PC-3 (cell line): ENCODE results near the gene CTXN3. TPM values are rescaled to one million over a fixed set of nuclear protein-coding genes. Genes with fewer than 3 reads are reported as not detected.

Source experiments
- ATAC-seq: fragments of 200-7000 bp; cut with Tn5 transposase; 2 replicates; pipeline ENCODE4 v1.9.1; 2020; ENCODE audit warnings: mild to moderate bottlenecking, moderate library complexity
- BruUV-seq: library from RNA; stranded (reverse); fragments of 400-500 nt; replicated peaks from 2 replicates; lab custom pipeline; 2021; lab: Mats Ljungman, UMichigan
- CTCF ChIA-PET: fragments of 300-600 bp; sonication (Branson Sonifier 250); formaldehyde crosslinking; loops from one replicate; lab custom pipeline; 2022; ENCODE audit warnings: antibody characterized with exemption; lab: Charles Lee
- POLR2A ChIA-PET: fragments of 300-600 bp; sonication (Branson Sonifier 250); formaldehyde crosslinking; loops from one replicate; lab custom pipeline; 2022; ENCODE audit warnings: antibody characterized with exemption; ENCODE audit not compliant: unreplicated experiment; lab: Charles Lee
- DNase-seq: peaks from one replicate; pipeline ENCODE4 v3.0.0-alpha.2; 2015
- H2AFZ ChIP-seq: fragments of 300-600 bp; sonication (generic); 2 replicates; pipeline ENCODE4 v1.6.0; 2016; ENCODE audit warnings: antibody characterized with exemption, low read length
- H3F3A ChIP-seq: fragments of 300-600 bp; sonication (generic); one replicate; pipeline ENCODE4 v1.6.0; 2017; ENCODE audit warnings: antibody characterized with exemption, low read length, control low read depth, mild to moderate bottlenecking; ENCODE audit not compliant: unreplicated experiment
- H3K27ac ChIP-seq: fragments of 300-600 bp; sonication (generic); 2 replicates; pipeline ENCODE4 v1.5.1; 2016; ENCODE audit warnings: mild to moderate bottlenecking, low read length
- H3K27me3 ChIP-seq: fragments of 300-600 bp; sonication (generic); 2 replicates; pipeline ENCODE4 v1.6.1; 2016; ENCODE audit warnings: low read length, mixed read lengths
- H3K36me3 ChIP-seq: fragments of 300-600 bp; sonication (generic); 2 replicates; pipeline ENCODE4 v1.6.1; 2016; ENCODE audit warnings: low read depth, mixed run types, low read length, mixed read lengths
- H3K4me1 ChIP-seq: fragments of 300-600 bp; sonication (generic); 2 replicates; pipeline ENCODE4 v1.5.1; 2016; ENCODE audit warnings: low read length; ENCODE audit not compliant: insufficient read depth
- H3K4me2 ChIP-seq: fragments of 300-600 bp; sonication (generic); 2 replicates; pipeline ENCODE4 v1.6.0; 2016; ENCODE audit warnings: low read length
- H3K4me3 ChIP-seq: fragments of 300-600 bp; sonication (generic); 2 replicates; pipeline ENCODE4 v1.5.1; 2016; ENCODE audit warnings: mild to moderate bottlenecking, low read length, mixed read lengths
- H3K79me2 ChIP-seq: fragments of 300-600 bp; sonication (generic); 2 replicates; pipeline ENCODE4 v1.6.1; 2017; ENCODE audit warnings: low read length, mixed read lengths
- H3K9ac ChIP-seq: fragments of 300-600 bp; sonication (generic); 2 replicates; pipeline ENCODE4 v1.6.0; 2016; ENCODE audit warnings: mild to moderate bottlenecking, low read length
- H3K9me2 ChIP-seq: fragments of 300-600 bp; sonication (generic); replicated peaks from 2 replicates; pipeline ENCODE4 v1.6.1; 2016; ENCODE audit warnings: mixed run types, low read length, mixed read lengths
- H3K9me3 ChIP-seq: fragments of 300-600 bp; sonication (generic); 2 replicates; pipeline ENCODE4 v1.6.1; 2016; ENCODE audit warnings: low read length, mixed read lengths
- H4K20me1 ChIP-seq: fragments of 300-600 bp; sonication (generic); 2 replicates; pipeline ENCODE4 v1.6.1; 2016; ENCODE audit warnings: low read length, mixed read lengths
- EZH2 ChIP-seq: fragments of 300-600 bp; sonication (generic); IDR thresholded peaks from one replicate; pipeline ENCODE4 v1.6.1; 2017; ENCODE audit warnings: antibody characterized with exemption, mild to moderate bottlenecking, low read length; ENCODE audit not compliant: unreplicated experiment
- EZH2phosphoT487 ChIP-seq: fragments of 300-600 bp; sonication (generic); IDR thresholded peaks from 2 replicates; pipeline ENCODE4 v1.6.1; 2018; ENCODE audit warnings: mild to moderate bottlenecking, antibody characterized with exemption, low read length, borderline replicate concordance
- intact Hi-C: fragments of 100-400 bp; cut with micrococcal nuclease; formaldehyde crosslinking; loops from 2 replicates; pipeline ENCODE4 v1.9.0; 2023
- total RNA-seq: library from RNA; depleted of rRNA; stranded (reverse); fragments of >200 nt; gene quantifications from 2 replicates; pipeline ENCODE4 v1.2.3, GENCODE V29; 2014; rRNA removed
- TF ChIP-seq, protein P1 (sequence below): fragments of 300-600 bp; sonication (generic); conservative IDR thresholded peaks from 2 replicates; pipeline ENCODE4 v1.5.1; 2017; ENCODE audit warnings: antibody characterized with exemption, low read depth, mild to moderate bottlenecking, low read length

Gene CTXN3
- total RNA-seq, 1 experiment from 2014 or later = not detected

DNA sequence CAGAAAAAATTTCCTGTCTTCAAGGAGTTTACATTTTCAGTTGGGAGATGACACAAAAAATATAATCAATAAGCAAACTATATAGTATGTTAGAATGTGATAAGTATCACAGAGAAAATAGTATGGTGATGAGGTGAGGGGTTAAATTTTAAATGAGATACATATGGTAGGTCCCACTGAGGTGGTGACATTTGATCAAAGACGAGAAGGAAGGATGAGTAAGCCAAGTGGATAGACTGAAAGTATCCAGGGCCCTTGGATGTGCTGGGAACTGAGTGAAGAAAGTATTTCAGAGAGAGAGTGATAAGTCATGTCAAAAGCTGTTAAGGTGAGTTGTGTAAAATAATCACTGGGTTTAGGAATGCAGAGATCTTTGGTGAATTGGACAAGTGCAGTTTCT is 57.8 kb downstream of the CTXN3 start:
- intact Hi-C loops = no loop called here
- ChIA-PET POLR2A (no interaction called here), CTCF (no interaction called here)
- Histone ChIP-seq H3K9me2 (no peaks in the 10 kb centered on the region), H3K36me3 (no peaks in the 10 kb centered on the region), H3K9ac (no peak overlapping the region), H3F3A (no peaks in the 10 kb centered on the region), H2AFZ (no peak overlapping the region), H3K4me3 (no peak overlapping the region), H3K4me2 (no peak overlapping the region), H4K20me1 (no peaks in the 10 kb centered on the region), H3K9me3 (no peaks in the 10 kb centered on the region), H3K27me3 (peaks cover 47% of the 10 kb centered on the region), H3K4me1 (peaks cover 8% of the 10 kb centered on the region; the same call in 1 of the 2 replicates), H3K79me2 (no peaks in the 10 kb centered on the region), H3K27ac (no peak overlapping the region)
- ATAC-seq (no peak), DNase-seq (no peak)
- TF ChIP-seq, protein P1, sequence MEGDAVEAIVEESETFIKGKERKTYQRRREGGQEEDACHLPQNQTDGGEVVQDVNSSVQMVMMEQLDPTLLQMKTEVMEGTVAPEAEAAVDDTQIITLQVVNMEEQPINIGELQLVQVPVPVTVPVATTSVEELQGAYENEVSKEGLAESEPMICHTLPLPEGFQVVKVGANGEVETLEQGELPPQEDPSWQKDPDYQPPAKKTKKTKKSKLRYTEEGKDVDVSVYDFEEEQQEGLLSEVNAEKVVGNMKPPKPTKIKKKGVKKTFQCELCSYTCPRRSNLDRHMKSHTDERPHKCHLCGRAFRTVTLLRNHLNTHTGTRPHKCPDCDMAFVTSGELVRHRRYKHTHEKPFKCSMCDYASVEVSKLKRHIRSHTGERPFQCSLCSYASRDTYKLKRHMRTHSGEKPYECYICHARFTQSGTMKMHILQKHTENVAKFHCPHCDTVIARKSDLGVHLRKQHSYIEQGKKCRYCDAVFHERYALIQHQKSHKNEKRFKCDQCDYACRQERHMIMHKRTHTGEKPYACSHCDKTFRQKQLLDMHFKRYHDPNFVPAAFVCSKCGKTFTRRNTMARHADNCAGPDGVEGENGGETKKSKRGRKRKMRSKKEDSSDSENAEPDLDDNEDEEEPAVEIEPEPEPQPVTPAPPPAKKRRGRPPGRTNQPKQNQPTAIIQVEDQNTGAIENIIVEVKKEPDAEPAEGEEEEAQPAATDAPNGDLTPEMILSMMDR = no peak
- no peak for TF ChIP-seq EZH2phosphoT487
- no peak for TF ChIP-seq EZH2
- BruUV-seq = no TSS peak

DNA sequence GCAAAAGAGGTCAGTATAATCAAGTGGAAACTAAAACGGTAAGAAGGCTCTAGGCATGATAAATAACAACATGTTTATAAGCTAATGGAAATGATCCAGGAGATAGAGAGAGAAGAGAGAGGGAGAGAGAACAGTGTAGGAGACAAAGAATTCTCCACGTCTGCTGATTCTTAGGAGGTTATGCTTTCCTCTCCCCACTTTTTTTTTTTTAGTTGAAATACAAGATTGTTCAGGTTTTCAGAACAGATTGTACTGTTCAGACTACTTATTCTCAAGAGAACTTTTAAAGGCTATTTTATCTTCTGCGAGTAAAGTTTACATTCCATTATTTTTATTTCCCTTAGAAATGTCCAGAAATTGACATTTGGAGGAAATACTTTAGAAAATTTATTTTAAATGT is 58.3 kb downstream of the CTXN3 start:
- no peak overlapping the region for H2AFZ ChIP-seq
- intact Hi-C loops = no loop called here
- no peak overlapping the region for H3K27ac ChIP-seq
- TF ChIP-seq, protein P1 = no peak
- TF ChIP-seq EZH2phosphoT487 (no peak), EZH2 (no peak)
- H3K36me3 ChIP-seq = no peaks in the 10 kb centered on the region
- H3K9ac ChIP-seq = no peak overlapping the region
- no TSS peak for BruUV-seq
- H3K4me2 ChIP-seq = no peak overlapping the region
- no peaks in the 10 kb centered on the region for H3K79me2 ChIP-seq
- CTCF ChIA-PET = no interaction called here
- DNase-seq = no peak
- no peak for ATAC-seq
- no peak overlapping the region for H3K4me3 ChIP-seq
- H3K9me2 ChIP-seq = no peaks in the 10 kb centered on the region
- no peaks in the 10 kb centered on the region for H4K20me1 ChIP-seq
- H3F3A ChIP-seq = no peaks in the 10 kb centered on the region
- POLR2A ChIA-PET = no interaction called here
- peaks cover 52% of the 10 kb centered on the region for H3K27me3 ChIP-seq
- H3K9me3 ChIP-seq = no peaks in the 10 kb centered on the region
- peaks cover 8% of the 10 kb centered on the region; the same call in 1 of the 2 replicates for H3K4me1 ChIP-seq

Other genes with a start within 250 kb of the CTXN3 start
- 51.9 and 56.4 TPM in 2 replicates for gene PRRC1, start 131.4 kb upstream of the CTXN3 start, total RNA-seq
- not detected in 2 replicates for gene CCDC192, start 54.3 kb downstream of the CTXN3 start, total RNA-seq